Stimulated activated naive CD8-positive, alpha-beta T cell treated with anti-CD3 and anti-CD28 coated beads, Interleukin-15, Interleukin-2, amounts not matched to agents 100 ng/mL and 50 ng/mL, for 24 hours (primary cell): Measurements from ENCODE around the gene CLIP3.

Experiments used
- H3K27ac Mint-ChIP-seq: one replicate; pipeline ENCODE4 v1.8.0; 2021; ENCODE audit warnings: mild to moderate bottlenecking, mixed read lengths
- H3K27me3 Mint-ChIP-seq: one replicate; pipeline ENCODE4 v1.8.0; 2021; ENCODE audit warnings: mixed read lengths
- H3K36me3 Mint-ChIP-seq: one replicate; pipeline ENCODE4 v1.8.0; 2021; ENCODE audit warnings: low read depth, mixed read lengths
- H3K4me1 Mint-ChIP-seq: one replicate; pipeline ENCODE4 v1.8.0; 2021; ENCODE audit warnings: low read depth, mixed read lengths
- H3K4me3 Mint-ChIP-seq: one replicate; pipeline ENCODE4 v1.8.0; 2021; ENCODE audit warnings: mild to moderate bottlenecking, mixed read lengths
- H3K9me3 Mint-ChIP-seq: one replicate; pipeline ENCODE4 v1.8.0; 2021; ENCODE audit warnings: mixed read lengths

The CLIP3 gene

DNA sequence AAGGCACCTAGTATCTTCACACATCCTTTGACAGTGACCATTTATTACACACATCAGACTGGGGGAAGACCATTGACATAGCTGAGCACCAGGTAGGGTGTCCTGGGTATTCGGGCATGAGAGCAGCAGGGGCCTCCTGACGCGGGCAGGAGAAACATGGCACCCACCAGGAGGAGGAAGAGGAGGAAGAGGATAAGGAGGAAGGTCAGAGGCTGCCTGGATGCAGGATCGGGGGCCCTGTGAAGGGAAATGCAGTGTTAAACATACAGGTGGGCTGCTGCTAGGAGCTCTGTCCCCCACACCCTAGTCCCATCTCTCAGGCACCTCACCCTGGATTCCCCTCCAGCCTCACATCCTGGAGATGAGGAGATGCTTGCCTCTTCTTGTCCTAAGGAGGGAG lies 29.4 kb downstream of the CLIP3 start:
- Mint-ChIP-seq H3K27ac (no peak overlapping the region), H3K27me3 (no peaks in the 10 kb centered on the region)

DNA sequence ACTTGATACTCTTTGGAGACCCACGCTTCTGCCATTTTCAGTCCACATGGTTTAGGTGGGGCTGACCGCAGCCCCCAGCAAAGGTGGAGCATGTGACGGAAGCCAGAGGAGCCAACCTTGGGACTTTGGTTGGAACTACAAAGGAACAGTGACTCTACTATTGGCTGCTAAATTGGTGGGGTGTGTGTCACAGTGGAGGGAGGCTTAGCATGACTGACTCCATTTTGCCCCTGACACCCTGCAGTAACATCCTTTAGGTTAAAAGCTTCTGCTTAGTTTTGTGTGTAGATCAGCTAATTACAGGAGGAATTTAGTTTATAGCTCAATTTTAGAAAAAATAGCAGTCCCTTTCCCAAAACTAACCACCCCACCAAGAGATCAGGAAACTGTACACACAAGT lies 31.1 kb downstream of the CLIP3 start:
- H3K36me3 Mint-ChIP-seq: peaks cover 22% of the 10 kb centered on the region
- H3K27me3 Mint-ChIP-seq: no peaks in the 10 kb centered on the region
- H3K4me3 Mint-ChIP-seq: no peak overlapping the region
- no peak overlapping the region for H3K27ac Mint-ChIP-seq
- H3K9me3 Mint-ChIP-seq: no peaks in the 10 kb centered on the region
- peaks cover 22% of the 10 kb centered on the region for H3K4me1 Mint-ChIP-seq

More for the DNA sequence above, 29.4 kb downstream of the CLIP3 start:
- Mint-ChIP-seq H3K9me3 (no peaks in the 10 kb centered on the region), H3K36me3 (peaks cover 10% of the 10 kb centered on the region), H3K4me1 (peaks cover 9% of the 10 kb centered on the region), H3K4me3 (no peak overlapping the region)

DNA sequence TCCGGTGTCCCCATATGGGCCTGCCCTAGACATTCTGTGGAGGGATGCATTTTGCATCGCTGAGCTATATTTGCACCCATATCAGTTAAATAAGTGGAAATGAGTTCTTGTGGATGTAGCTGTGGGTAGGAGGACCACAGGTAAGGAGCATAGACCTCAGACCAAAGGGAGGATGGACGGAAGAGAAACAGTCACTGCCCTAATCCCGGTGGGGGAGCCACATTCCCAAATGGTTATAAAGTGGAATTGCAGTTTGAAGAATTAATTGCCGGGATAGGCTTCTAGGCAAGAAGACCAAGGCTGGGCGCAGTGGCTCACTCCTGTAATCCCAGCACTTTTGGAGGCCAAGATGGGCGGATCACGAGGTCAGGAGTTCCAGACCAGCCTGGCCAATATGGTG lies 35.9 kb downstream of the CLIP3 start:
- H3K4me1 Mint-ChIP-seq: peaks cover 38% of the 10 kb centered on the region

DNA sequence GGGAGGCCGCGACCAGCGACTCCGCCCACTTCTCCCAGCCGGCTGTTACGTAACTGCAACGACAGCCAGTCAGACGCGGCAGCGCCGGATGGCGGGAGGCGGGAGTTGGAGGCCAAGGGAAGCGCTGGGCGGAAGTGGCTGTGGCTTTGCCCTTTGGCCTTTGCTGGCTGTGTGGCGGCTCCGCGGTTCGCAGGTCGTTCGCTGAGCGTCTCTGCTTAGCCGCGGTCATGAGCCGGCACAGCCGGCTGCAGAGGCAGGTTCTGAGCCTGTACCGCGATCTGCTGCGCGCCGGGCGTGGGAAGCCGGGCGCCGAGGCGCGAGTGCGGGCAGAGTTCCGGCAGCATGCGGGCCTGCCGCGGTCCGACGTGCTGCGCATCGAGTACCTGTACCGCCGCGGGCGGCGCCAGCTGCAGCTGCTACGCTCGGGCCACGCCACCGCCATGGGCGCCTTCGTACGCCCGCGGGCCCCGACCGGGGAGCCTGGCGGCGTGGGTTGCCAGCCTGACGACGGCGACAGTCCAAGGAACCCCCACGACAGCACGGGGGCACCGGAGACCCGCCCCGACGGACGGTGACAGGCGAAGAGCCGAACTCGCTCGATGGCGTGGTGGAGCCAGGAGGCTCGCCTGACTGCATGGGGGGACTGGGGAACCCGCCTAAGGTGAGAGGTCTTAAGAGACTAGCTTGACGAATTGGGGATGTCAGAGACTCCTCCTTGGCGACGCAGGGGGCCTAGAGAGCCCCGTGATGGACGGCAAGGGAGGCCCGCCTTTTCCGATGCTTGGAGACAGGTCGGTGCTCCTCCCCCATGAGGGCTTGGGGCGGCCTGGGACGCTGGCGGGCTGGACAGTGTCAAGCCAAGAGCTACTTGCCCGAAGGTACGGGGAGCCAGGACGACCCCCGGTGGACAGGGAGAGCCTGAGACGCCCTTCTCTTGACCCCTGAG lies 37.4 kb downstream of the CLIP3 start, which contains the start of gene SDHAF1:
SDHAF1 (plus strand) TSS at position 141 of the 946 bp plus-strand sequence; CDS start at position 228, 87 bp downstream.
- H3K9me3 Mint-ChIP-seq: no peaks in the 10 kb centered on the region
- no peaks in the 10 kb centered on the region for H3K27me3 Mint-ChIP-seq
- H3K27ac Mint-ChIP-seq: peak within 1 kb of the TSS; percentile 89
- H3K4me1 Mint-ChIP-seq: peaks cover 33% of the 10 kb centered on the region
- H3K36me3 Mint-ChIP-seq: peaks cover 17% of the 10 kb centered on the region
- peak within 1 kb of the TSS; percentile 92 for H3K4me3 Mint-ChIP-seq

More for the DNA sequence above, 35.9 kb downstream of the CLIP3 start:
- Mint-ChIP-seq H3K27ac (peak overlapping the region; percentile 86), H3K9me3 (no peaks in the 10 kb centered on the region), H3K27me3 (no peaks in the 10 kb centered on the region), H3K4me3 (peak overlapping the region; percentile 92), H3K36me3 (peaks cover 26% of the 10 kb centered on the region)

DNA sequence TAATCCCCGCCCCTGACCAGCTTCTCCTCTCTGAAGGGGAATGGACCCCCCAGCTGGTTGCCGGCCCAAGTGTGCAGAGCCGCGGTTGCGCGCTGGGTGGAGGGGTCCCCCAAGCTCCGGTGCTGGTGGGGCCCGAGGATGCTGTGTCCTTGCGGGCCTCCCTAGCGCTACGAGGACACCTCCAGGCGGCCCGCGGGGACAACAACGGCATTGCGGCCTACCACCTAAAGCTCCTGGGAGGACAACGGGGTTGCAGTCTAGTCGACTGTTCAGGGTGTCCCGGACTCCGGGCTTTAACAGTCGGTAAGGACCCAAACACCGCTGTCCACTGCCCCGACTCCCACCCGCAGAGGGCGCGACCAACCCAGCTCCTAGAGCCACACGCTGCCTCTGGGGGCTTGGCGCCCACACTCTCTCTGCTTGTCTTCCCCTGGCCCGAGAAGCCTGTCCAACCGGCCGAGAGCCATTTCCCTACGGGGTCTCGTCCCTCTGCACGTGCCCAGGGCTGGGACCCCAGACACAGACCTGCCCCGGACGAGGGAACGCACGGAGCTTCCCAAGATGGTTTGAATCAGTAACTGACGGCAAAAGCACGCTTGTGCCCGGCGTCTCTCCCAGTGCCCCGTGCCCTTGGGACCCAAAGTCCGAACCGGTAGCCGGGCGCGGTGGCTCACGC lies 38.6 kb downstream of the CLIP3 start:
- Mint-ChIP-seq H3K4me1 (peaks cover 30% of the 10 kb centered on the region), H3K4me3 (peak overlapping the region; percentile 88), H3K27me3 (peaks cover under 1% of the 10 kb centered on the region), H3K27ac (peak overlapping the region; percentile 65), H3K9me3 (no peaks in the 10 kb centered on the region), H3K36me3 (peaks cover 17% of the 10 kb centered on the region)

DNA sequence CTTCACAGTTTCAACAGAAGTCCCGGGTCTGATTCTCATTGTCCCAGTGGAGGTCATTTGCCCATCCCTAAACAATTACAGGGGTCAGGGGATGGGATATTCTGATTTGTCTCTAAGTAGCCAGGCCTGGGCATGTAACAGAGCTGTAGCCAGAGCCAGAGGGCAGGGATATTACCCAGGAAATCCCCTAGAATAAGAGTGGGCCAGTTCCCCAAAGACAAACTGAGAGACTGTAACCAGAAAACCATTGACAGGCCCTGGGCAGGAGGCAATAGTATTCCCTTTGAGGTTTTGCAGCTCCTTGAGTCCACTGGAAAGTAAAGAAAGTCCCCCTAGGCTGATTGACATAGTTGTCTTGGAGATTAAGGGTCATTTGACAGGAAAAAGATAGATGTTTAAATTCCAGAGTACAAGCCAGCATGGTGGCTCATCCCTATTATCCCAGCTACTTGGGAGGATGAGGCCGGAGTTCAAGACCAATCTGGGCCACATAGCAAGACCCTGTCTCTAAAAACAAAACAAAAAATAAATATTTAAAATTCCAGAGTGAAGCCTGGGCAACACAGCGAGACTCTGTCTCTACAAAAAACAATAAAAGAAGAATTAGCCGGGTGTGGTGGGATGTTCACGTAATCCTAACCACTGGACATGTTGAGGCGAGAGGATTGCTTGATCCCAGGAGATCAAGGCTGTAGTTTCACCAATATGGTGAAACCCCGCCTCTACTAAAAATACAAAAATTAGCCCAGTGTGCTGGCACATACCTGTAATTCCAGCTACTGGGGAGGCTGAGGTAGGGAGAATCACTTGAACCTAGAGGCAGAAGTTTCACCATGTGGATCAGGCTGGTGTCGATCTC lies 39.5 kb downstream of the CLIP3 start:
- no peaks in the 10 kb centered on the region for H3K9me3 Mint-ChIP-seq
- peaks cover 17% of the 10 kb centered on the region for H3K36me3 Mint-ChIP-seq
- H3K27me3 Mint-ChIP-seq: peaks cover 10% of the 10 kb centered on the region
- H3K4me1 Mint-ChIP-seq: peaks cover 30% of the 10 kb centered on the region
- H3K4me3 Mint-ChIP-seq: no peak overlapping the region
- H3K27ac Mint-ChIP-seq: no peak overlapping the region

DNA sequence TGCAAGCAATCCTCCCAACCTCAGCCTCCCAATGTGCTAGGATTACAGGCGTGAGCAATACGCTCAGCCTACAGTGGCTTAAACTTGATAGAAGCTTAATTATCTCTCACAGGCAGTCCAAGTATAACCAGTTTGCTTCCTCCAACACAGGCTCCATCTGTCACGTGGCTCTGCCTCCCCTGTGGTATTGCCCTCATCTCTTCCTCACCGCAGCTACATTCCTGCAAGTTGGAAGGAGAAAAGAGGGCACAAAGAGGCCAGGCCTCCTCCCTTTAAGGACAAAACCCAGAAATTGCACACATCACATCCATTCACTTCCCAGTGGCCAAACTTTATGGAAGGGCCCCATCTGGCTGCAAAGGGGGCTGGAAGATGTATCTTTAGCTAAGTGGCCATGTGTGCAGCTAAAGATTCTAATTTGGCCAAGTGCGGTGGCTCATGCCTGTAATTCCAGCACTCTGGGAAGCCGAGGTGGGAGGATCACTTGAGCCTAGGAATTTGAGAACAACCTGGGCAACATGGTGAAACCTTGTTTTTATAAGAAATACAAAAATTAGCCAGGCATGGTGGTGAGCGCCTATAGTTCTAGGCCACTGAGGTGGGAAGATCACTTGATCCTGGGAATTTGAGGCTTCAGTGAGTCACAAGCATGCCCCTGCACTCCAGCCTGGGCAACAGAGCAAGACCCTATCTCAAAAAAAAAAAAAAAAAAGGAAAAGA lies 40.8 kb downstream of the CLIP3 start:
- H3K27me3 Mint-ChIP-seq: peaks cover 16% of the 10 kb centered on the region
- H3K27ac Mint-ChIP-seq: no peak overlapping the region
- no peak overlapping the region for H3K4me3 Mint-ChIP-seq
- H3K4me1 Mint-ChIP-seq: peaks cover 22% of the 10 kb centered on the region
- H3K9me3 Mint-ChIP-seq: no peaks in the 10 kb centered on the region
- H3K36me3 Mint-ChIP-seq: peaks cover 9% of the 10 kb centered on the region

DNA sequence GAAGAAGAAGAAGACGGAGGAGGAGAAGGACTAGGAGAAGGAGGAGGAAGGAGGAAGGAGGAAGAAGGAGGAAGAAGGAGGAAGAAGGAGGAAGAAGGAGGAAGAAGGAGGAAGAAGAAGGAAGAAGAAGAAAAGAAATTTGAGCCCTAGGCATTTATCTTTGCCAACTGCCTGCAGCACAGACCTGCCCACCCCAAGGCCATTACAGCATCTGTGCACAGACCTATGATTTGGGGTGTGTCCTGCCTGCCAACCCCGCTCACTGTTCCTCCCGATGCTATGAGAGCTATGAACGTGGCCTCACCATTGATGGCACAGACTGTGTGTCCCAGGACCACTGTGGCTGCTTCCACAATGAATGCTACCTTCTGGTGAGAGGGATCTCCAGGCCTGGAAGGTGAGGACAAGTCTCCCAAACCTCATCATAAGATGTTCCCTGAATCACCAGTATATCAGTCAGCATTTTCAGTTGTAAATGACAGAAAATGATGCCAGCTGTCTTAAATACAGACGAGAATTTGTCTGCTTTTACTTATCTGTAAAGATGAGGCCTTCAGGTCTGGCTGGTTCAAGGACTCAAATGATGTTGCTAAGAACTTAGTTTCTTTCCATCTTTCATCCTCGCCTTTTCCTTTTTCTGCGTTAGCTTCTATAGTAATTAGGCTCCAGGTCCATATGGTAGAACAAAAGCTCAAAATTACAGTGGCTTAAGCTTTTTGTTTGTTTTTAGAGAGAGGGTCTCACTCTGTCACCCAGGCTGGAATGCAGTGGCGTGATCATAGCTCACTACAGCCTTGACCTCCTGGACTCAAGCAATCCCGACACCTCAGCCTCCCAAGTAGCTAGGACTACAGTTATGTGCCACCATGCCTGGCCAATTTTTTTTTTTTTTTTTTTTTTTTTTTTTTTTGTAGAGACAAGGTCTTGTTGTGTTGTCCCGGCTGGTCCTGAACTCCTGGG lies 41.6 kb downstream of the CLIP3 start:
- H3K36me3 Mint-ChIP-seq: peaks cover under 1% of the 10 kb centered on the region
- H3K27me3 Mint-ChIP-seq: peaks cover 22% of the 10 kb centered on the region
- H3K4me3 Mint-ChIP-seq: no peak overlapping the region
- peaks cover 20% of the 10 kb centered on the region for H3K4me1 Mint-ChIP-seq
- no peak overlapping the region for H3K27ac Mint-ChIP-seq
- H3K9me3 Mint-ChIP-seq: no peaks in the 10 kb centered on the region

DNA sequence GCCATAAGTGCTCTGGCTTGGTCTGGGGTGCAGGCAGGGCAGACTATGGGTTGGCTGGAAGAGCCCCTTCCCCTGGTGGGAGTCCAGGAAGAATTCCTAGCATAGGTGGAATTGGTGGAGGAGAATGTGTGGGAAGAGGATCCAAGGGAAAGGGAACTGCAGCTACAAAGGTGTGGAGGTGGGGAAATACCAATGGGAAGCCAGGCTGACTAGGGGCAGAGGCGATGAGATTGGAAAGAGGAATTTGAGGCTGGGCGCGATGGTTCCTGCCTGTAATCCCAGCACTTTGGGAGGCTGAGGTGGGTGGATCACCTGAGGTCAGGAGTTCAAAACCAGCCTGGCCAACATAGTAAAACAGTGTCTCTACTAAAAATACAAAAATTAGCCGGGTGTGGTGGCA lies 42.5 kb downstream of the CLIP3 start:
- Mint-ChIP-seq H3K4me3 (no peak overlapping the region), H3K4me1 (peaks cover 15% of the 10 kb centered on the region), H3K27me3 (peaks cover 31% of the 10 kb centered on the region), H3K27ac (no peak overlapping the region), H3K36me3 (no peaks in the 10 kb centered on the region), H3K9me3 (no peaks in the 10 kb centered on the region)

DNA sequence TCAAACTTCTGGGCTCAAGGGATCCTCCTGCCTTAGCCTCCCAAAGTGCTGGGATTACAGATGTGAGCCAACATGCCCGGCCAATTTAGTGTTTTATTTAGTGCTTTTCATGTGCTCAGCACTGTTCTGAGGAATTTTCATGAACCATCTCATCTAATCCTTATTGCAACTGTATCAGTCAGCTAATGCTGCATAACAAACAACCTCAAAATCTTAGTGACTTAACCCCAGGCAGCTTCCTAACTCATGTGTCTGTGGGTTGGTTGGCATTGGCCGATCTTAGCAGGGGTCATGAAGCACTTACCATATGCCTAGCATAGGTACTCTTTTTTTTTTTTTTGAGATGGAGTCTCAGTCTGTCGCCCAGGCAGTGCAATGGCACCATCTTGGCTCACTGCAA lies 43.8 kb downstream of the CLIP3 start:
- Mint-ChIP-seq H3K36me3 (no peaks in the 10 kb centered on the region), H3K4me3 (no peak overlapping the region), H3K9me3 (no peaks in the 10 kb centered on the region), H3K27me3 (peaks cover 33% of the 10 kb centered on the region), H3K27ac (no peak overlapping the region), H3K4me1 (peaks cover 8% of the 10 kb centered on the region)

DNA sequence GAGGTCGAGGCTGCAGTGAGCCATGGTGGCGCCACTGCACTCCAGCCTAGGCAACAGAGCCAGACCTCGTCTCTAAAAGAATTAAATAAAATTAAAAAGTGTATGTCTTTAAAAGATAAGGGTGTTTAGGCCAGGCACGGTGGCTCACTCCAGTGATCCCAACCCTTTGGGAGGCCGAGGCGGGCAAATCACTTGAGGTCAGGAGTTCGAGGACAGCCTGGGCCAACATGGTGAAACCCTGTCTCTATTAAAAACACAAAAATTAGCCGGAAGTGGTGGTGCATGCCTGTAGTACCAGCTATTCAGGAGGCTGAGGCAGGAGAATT lies 45.1 kb downstream of the CLIP3 start:
- H3K27ac Mint-ChIP-seq: no peak overlapping the region
- no peak overlapping the region for H3K4me3 Mint-ChIP-seq
- peaks cover 33% of the 10 kb centered on the region for H3K27me3 Mint-ChIP-seq
- H3K9me3 Mint-ChIP-seq: no peaks in the 10 kb centered on the region
- H3K4me1 Mint-ChIP-seq: peaks cover 8% of the 10 kb centered on the region
- no peaks in the 10 kb centered on the region for H3K36me3 Mint-ChIP-seq

DNA sequence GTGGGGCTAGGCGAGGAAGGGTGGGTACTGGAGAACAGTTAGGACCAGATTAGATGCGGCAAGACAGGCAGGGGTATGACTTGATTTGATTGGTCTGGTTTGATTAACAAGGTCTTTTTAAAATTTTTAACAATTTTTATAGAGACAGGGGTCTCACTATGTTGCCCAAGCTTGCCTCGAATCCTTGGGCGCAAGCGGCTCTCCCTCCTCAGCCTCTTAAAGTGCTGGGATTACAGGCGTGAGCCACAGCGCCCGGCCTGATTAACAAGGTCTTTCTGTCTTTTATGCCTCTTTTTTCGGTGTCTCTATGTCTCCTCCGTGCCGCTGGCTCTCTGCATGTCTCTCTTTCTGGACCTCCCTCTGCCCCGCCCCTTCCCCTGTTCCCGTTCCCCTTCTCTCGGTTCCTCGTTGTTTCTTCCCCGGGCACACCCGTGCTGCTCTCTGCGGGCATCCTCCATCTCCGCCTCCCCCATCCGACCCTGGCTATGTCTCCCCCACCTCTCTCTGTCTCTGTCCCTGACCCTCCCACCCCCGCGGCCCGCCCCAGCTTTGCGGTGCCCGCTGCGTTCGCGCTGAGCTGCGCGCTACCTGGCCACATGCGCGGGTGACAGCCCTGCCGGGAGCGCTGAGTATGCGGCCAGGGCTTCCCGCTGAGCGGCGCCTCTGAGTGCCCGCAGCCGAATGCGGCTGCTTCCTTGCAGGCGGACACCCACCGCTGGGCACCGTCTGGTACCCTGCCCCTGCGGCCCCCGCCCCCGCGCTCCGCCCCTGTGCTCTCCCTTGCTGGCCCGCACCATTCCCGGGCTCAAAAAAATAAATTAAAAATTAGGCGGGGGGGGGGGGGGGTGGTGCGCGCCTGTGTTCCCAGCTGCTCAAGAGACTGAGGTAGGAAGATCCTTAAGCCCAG lies 45.8 kb downstream of the CLIP3 start:
- Mint-ChIP-seq H3K4me1 (peaks cover 8% of the 10 kb centered on the region), H3K4me3 (peak overlapping the region; percentile 71), H3K27me3 (peaks cover 33% of the 10 kb centered on the region), H3K36me3 (no peaks in the 10 kb centered on the region), H3K27ac (no peak overlapping the region), H3K9me3 (no peaks in the 10 kb centered on the region)
